Smooth muscle cell of the coronary artery (primary cell): Measurements from ENCODE around the gene PRRG2. TPM values are rescaled to one million over a fixed set of nuclear protein-coding genes. Genes with fewer than 3 reads are reported as not detected.

Source experiments
- total RNA-seq: library from RNA; depleted of rRNA; stranded (reverse); fragments of >200 nt; gene quantifications from 2 replicates; pipeline ENCODE4 v1.2.3, GENCODE V29; 2014; ENCODE audit warnings: low replicate concordance

The PRRG2 gene
- 0.12 and 0.83 TPM in 2 replicates for total RNA-seq

GRCh38 chr19:49581007-49581508, at the start of gene PRRG2:
Gene PRRG2, plus strand, starts transcription at chr19:49581316. Its CDS starts 1,904 bp downstream, at chr19:49583220.

GRCh38 chr19:49580264-49581006, 681 bp upstream of the PRRG2 start, which contains the start of gene NOSIP:
Gene NOSIP, minus strand, starts transcription at chr19:49580556. Its CDS starts 19,865 bp downstream, at chr19:49560691.

GRCh38 chr19:49590971-49591730, 10.0 kb downstream of the PRRG2 start, which contains the start of gene PRR12:
Gene PRR12, plus strand, starts transcription at chr19:49591182. Its CDS starts 473 bp downstream, at chr19:49591655.

GRCh38 chr19:49640113-49640898, 59.2 kb downstream of the PRRG2 start, which contains the start of gene RRAS:
Gene RRAS, minus strand, starts transcription at chr19:49640143. Its CDS starts 45 bp downstream, at chr19:49640098.

Other genes with a start within 250 kb of the PRRG2 start
- gene CD37, start 245.9 kb upstream of the PRRG2 start, total RNA-seq, result not detected in 2 replicates
- 6.4 and 31.6 TPM in 2 replicates for gene TEAD2, start 218.9 kb upstream of the PRRG2 start, total RNA-seq
- gene DKKL1, start 217.4 kb upstream of the PRRG2 start, total RNA-seq, result 0.23 TPM in 1 of 2 replicates, not detected in the other
- not detected in 2 replicates for gene KASH5, start 193.1 kb upstream of the PRRG2 start, total RNA-seq
- gene PTH2, start 157.9 kb upstream of the PRRG2 start, total RNA-seq, result not detected in 2 replicates
- not detected in 2 replicates for gene GFY, start 155.9 kb upstream of the PRRG2 start, total RNA-seq
- gene SLC17A7, start 139.8 kb upstream of the PRRG2 start, total RNA-seq, result 0.08 and 0.12 TPM in 2 replicates
- gene PIH1D1, start 129.5 kb upstream of the PRRG2 start, total RNA-seq, result 115 and 116 TPM in 2 replicates
- 19.8 and 32.2 TPM in 2 replicates for gene ALDH16A1, start 128.1 kb upstream of the PRRG2 start, total RNA-seq
- 1.9 and 3.0 TPM in 2 replicates for gene FLT3LG, start 107.1 kb upstream of the PRRG2 start, total RNA-seq
- gene RPL13A, start 93.7 kb upstream of the PRRG2 start, total RNA-seq, result 2,421 and 3,942 TPM in 2 replicates
- 3,953 and 4,004 TPM in 2 replicates for gene RPS11, start 84.9 kb upstream of the PRRG2 start, total RNA-seq
- gene FCGRT, start 68.7 kb upstream of the PRRG2 start, total RNA-seq, result 42.0 and 49.7 TPM in 2 replicates
- gene RCN3, start 53.3 kb upstream of the PRRG2 start, total RNA-seq, result 288 and 330 TPM in 2 replicates
- 95.9 and 120 TPM in 2 replicates for gene NOSIP, start 760 bp upstream of the PRRG2 start, total RNA-seq
- gene PRR12, start 9.9 kb downstream of the PRRG2 start, total RNA-seq, result 1.1 and 1.2 TPM in 2 replicates
- 53.2 and 59.3 TPM in 2 replicates for gene RRAS, start 58.8 kb downstream of the PRRG2 start, total RNA-seq
- gene SCAF1, start 60.9 kb downstream of the PRRG2 start, total RNA-seq, result 5.1 and 9.2 TPM in 2 replicates
- gene IRF3, start 84.5 kb downstream of the PRRG2 start, total RNA-seq, result 48.9 and 55.8 TPM in 2 replicates
- gene BCL2L12, start 84.6 kb downstream of the PRRG2 start, total RNA-seq, result 2.2 and 3.0 TPM in 2 replicates
- gene PRMT1, start 96.0 kb downstream of the PRRG2 start, total RNA-seq, result 531 and 544 TPM in 2 replicates
- 0.15 and 0.59 TPM in 2 replicates for gene ADM5, start 108.3 kb downstream of the PRRG2 start, total RNA-seq
- gene CPT1C, start 109.8 kb downstream of the PRRG2 start, total RNA-seq, result 11.7 and 21.6 TPM in 2 replicates
- 0.08 and 3.3 TPM in 2 replicates for gene TSKS, start 182.0 kb downstream of the PRRG2 start, total RNA-seq
- 82.6 and 113 TPM in 2 replicates for gene AP2A1, start 185.7 kb downstream of the PRRG2 start, total RNA-seq
- 19.3 and 21.6 TPM in 2 replicates for gene FUZ, start 232.0 kb downstream of the PRRG2 start, total RNA-seq
- gene MED25, start 237.0 kb downstream of the PRRG2 start, total RNA-seq, result 13.0 and 14.7 TPM in 2 replicates